Endometrial microvascular endothelial cells (primary cell): ENCODE measurements around the gene TRIM67. TPM values are rescaled to one million over a fixed set of nuclear protein-coding genes. Genes with fewer than 3 reads are reported as not detected.

Source experiments
- in situ Hi-C: cut with HindIII; loops from 2 replicates; pipeline ENCODE4 v1.10.0; 2017; ENCODE audit warnings: low sequenced_read_pairs, low pct_unique_long_range_greater_than_20kb; ENCODE audit errors: inconsistent ontology term
- total RNA-seq: library from RNA; depleted of rRNA; stranded (reverse); fragments of >200 nt; gene quantifications from one replicate; pipeline ENCODE4 v1.2.3, GENCODE V29; 2015; ENCODE audit errors: inconsistent ontology term

Gene TRIM67
- total RNA-seq, 1 donor from 2014 or later, result not detected

DNA sequence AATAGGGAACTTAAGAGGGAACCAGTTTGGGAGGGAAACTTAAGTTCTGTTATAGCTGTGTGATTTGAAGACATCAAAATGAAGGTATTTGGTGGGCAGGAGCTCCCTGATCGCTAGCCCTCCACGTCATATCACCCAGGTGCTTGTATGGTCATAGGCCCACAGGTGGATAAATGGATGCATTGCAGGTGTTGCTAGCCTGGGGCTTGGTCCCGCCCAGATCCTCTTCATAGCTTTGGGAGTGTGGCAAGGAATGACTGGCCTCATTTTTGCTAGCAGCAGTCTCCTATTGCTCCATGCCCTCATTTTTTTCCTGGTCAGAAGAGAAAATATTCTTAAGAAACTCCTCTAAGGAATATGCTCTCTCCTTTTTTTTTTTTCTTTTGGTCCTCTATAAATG, 90.5 kb downstream of the TRIM67 start:
- in situ Hi-C loops, result no loop called here

GRCh38 chr1:231260351-231260750, 98.5 kb downstream of the TRIM67 start:
- in situ Hi-C loops, result no loop called here

GRCh38 chr1:231264642-231265041, 102.8 kb downstream of the TRIM67 start:
- in situ Hi-C loops, result no loop called here

GRCh38 chr1:231265379-231265778, 103.5 kb downstream of the TRIM67 start:
- in situ Hi-C loops, result no loop called here

DNA sequence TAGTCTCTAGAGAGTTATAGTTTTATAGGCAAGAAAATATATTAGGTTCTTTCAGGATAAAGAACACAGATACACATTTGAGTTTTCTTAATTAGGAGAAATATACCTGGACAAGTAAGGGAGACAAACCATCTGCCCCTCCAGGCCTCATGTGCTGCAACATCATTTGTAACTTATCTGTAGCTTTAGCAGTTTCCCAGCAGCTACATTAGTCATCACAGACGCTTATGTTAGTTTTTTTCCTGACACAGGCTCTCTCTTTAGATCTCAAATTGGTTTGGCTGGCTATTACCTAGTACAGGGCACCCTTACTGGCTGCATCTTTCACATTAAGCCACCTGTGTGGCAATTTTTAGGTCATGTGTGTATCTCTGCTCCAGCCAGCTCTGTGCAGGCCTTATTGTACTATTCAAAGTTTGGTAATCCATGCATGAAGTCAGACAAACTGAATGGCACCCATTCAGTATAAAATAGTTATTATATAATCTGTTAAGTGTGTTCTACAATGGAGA, 105.0 kb downstream of the TRIM67 start:
- in situ Hi-C loops, result no loop called here

Other genes with a start within 250 kb of the TRIM67 start
- 15.1 TPM for gene TTC13, start 183.2 kb upstream of the TRIM67 start, total RNA-seq
- 19.1 TPM for gene ARV1, start 183.0 kb upstream of the TRIM67 start, total RNA-seq
- 10.0 TPM for gene FAM89A, start 121.8 kb upstream of the TRIM67 start, total RNA-seq
- gene GNPAT, start 79.2 kb downstream of the TRIM67 start, total RNA-seq, result 64.5 TPM
- 14.3 TPM for gene EXOC8, start 175.8 kb downstream of the TRIM67 start, total RNA-seq
- gene SPRTN, start 176.2 kb downstream of the TRIM67 start, total RNA-seq, result 16.8 TPM